ENCODE data around the gene ADD1.

Gene ADD1

GRCh38 chr4:2873329-2873728, 29.7 kb downstream of the ADD1 start:
- H3K4me1 ChIP-seq, result no peaks in the 10 kb centered on the region
- H3K36me3 ChIP-seq (ENCODE audit: control insufficient read depth, insufficient read depth, low read length), result no peaks in the 10 kb centered on the region
- peaks cover 31% of the 10 kb centered on the region for H3K79me2 ChIP-seq
- TF ChIP-seq, protein P1, sequence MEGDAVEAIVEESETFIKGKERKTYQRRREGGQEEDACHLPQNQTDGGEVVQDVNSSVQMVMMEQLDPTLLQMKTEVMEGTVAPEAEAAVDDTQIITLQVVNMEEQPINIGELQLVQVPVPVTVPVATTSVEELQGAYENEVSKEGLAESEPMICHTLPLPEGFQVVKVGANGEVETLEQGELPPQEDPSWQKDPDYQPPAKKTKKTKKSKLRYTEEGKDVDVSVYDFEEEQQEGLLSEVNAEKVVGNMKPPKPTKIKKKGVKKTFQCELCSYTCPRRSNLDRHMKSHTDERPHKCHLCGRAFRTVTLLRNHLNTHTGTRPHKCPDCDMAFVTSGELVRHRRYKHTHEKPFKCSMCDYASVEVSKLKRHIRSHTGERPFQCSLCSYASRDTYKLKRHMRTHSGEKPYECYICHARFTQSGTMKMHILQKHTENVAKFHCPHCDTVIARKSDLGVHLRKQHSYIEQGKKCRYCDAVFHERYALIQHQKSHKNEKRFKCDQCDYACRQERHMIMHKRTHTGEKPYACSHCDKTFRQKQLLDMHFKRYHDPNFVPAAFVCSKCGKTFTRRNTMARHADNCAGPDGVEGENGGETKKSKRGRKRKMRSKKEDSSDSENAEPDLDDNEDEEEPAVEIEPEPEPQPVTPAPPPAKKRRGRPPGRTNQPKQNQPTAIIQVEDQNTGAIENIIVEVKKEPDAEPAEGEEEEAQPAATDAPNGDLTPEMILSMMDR (IDR thresholded peaks at IDR 0.05), result no peak
- no peak overlapping the region for H2AFZ ChIP-seq
- no peak overlapping the region for H3K4me3 ChIP-seq (ENCODE audit: low read depth, low read length)
- H3K27me3 ChIP-seq (ENCODE audit: control insufficient read depth, insufficient read depth, low read length), result no peaks in the 10 kb centered on the region
- H3K9ac ChIP-seq, result no peak overlapping the region
- no peaks in the 10 kb centered on the region for H3K9me3 ChIP-seq (ENCODE audit: control insufficient read depth, low read length)
- no peak overlapping the region for H3K27ac ChIP-seq
- no peak overlapping the region for H3K4me2 ChIP-seq (ENCODE audit: low read length)

DNA sequence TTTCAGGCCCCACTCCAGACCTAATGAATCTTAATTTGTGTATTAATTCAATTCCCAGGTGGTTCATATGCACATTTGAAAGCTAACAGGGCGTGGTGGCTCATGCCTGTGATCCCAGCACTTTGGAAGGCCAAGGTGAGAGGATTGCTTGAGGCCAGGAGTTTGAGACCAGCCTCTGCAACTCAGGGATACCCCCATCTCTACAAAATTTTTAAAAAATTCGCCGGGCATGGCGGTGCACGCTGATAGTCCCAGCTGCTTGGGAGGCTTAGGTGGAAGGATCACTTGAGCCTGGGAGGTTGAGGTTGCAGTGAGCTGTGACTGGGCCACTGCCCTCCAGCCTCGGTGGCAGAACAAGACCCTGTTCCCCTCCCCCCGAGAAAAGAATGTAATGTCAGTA, 31.2 kb downstream of the ADD1 start:
- H3K4me3 ChIP-seq (ENCODE audit: low read depth, low read length), result no peak overlapping the region
- H3K9me3 ChIP-seq (ENCODE audit: control insufficient read depth, low read length), result no peaks in the 10 kb centered on the region
- TF ChIP-seq, protein P1 (IDR thresholded peaks at IDR 0.05), result no peak
- H3K36me3 ChIP-seq (ENCODE audit: control insufficient read depth, insufficient read depth, low read length), result no peaks in the 10 kb centered on the region
- no peak overlapping the region for H3K9ac ChIP-seq
- H3K27me3 ChIP-seq (ENCODE audit: control insufficient read depth, insufficient read depth, low read length), result no peaks in the 10 kb centered on the region
- H3K4me1 ChIP-seq, result no peaks in the 10 kb centered on the region
- H2AFZ ChIP-seq, result no peak overlapping the region
- H3K4me2 ChIP-seq (ENCODE audit: low read length), result no peak overlapping the region
- peaks cover 18% of the 10 kb centered on the region for H3K79me2 ChIP-seq
- H3K27ac ChIP-seq, result no peak overlapping the region

GRCh38 chr4:2875556-2875955, 31.9 kb downstream of the ADD1 start:
- H3K9ac ChIP-seq, result no peak overlapping the region
- H3K4me1 ChIP-seq, result no peaks in the 10 kb centered on the region
- H3K27me3 ChIP-seq (ENCODE audit: control insufficient read depth, insufficient read depth, low read length), result no peaks in the 10 kb centered on the region
- H3K4me2 ChIP-seq (ENCODE audit: low read length), result no peak overlapping the region
- no peak overlapping the region for H2AFZ ChIP-seq
- no peak overlapping the region for H3K27ac ChIP-seq
- H3K79me2 ChIP-seq, result peaks cover 18% of the 10 kb centered on the region
- no peaks in the 10 kb centered on the region for H3K36me3 ChIP-seq (ENCODE audit: control insufficient read depth, insufficient read depth, low read length)
- no peak overlapping the region for H3K4me3 ChIP-seq (ENCODE audit: low read depth, low read length)
- no peaks in the 10 kb centered on the region for H3K9me3 ChIP-seq (ENCODE audit: control insufficient read depth, low read length)
- TF ChIP-seq, protein P1 (IDR thresholded peaks at IDR 0.05), result no peak

GRCh38 chr4:2878346-2878745, 34.7 kb downstream of the ADD1 start:
- H3K36me3 ChIP-seq (ENCODE audit: control insufficient read depth, insufficient read depth, low read length), result no peaks in the 10 kb centered on the region
- no peaks in the 10 kb centered on the region for H3K4me1 ChIP-seq
- H3K27me3 ChIP-seq (ENCODE audit: control insufficient read depth, insufficient read depth, low read length), result no peaks in the 10 kb centered on the region
- H3K79me2 ChIP-seq, result peaks cover 11% of the 10 kb centered on the region
- no peak overlapping the region for H2AFZ ChIP-seq
- no peaks in the 10 kb centered on the region for H3K9me3 ChIP-seq (ENCODE audit: control insufficient read depth, low read length)
- no peak overlapping the region for H3K4me2 ChIP-seq (ENCODE audit: low read length)
- H3K9ac ChIP-seq, result no peak overlapping the region
- no peak overlapping the region for H3K27ac ChIP-seq
- no peak overlapping the region for H3K4me3 ChIP-seq (ENCODE audit: low read depth, low read length)
- TF ChIP-seq, protein P1 (IDR thresholded peaks at IDR 0.05), result no peak

- Histone ChIP-seq H3K4me1 (no peaks in the 10 kb centered on the region), H3K27ac (no peak overlapping the region), H3K27me3 (ENCODE audit: control insufficient read depth, insufficient read depth, low read length) (no peaks in the 10 kb centered on the region), H3K36me3 (ENCODE audit: control insufficient read depth, insufficient read depth, low read length) (no peaks in the 10 kb centered on the region), H3K9ac (no peak overlapping the region), H3K4me3 (ENCODE audit: low read depth, low read length) (no peak overlapping the region), H3K9me3 (ENCODE audit: control insufficient read depth, low read length) (no peaks in the 10 kb centered on the region), H2AFZ (no peak overlapping the region), H3K79me2 (peaks cover 5% of the 10 kb centered on the region), H3K4me2 (ENCODE audit: low read length) (no peak overlapping the region)
- TF ChIP-seq, protein P1 (IDR thresholded peaks at IDR 0.05), result no peak
Observed at GRCh38 chr4:2879026-2879425, 35.4 kb downstream of the ADD1 start.
